ENCODE results near the gene SPACDR. TPM values are rescaled to one million over a fixed set of nuclear protein-coding genes. Genes with fewer than 3 reads are reported as not detected.

The SPACDR gene
- total and polyA plus RNA-seq, 9 of the 15 experiments (the other 6 are each of a cell fraction or from before 2014, with no cell fraction given) = 0.07 to 0.55 (median 0.14) TPM; not detected in 1

GRCh38 chr7:100428967-100429636 is 35.0 kb downstream of the SPACDR start (continued):
- TF ChIP-seq CHD7 (IDR thresholded peaks at IDR 0.05; ENCODE audit: low read depth, low read length) (no peak), ZNF23 (CRISPR knock-in tag; IDR thresholded peaks at IDR 0.05) (no peak), JUND (IDR thresholded peaks at IDR 0.05; ENCODE audit: borderline replicate concordance, low read depth, low read length) (peak; percentile 81), JUND (tag; IDR thresholded peaks at IDR 0.05; ENCODE audit: borderline replicate concordance, low read depth, low read length) (peak; percentile 4; the same call in 1 of the 3 replicates), DPF2 (IDR thresholded peaks at IDR 0.05) (peak; percentile 17; the same call in 1 of the 2 replicates), HBP1 (CRISPR knock-in tag; IDR thresholded peaks at IDR 0.05) (no peak), ZKSCAN3 (CRISPR knock-in tag; IDR thresholded peaks at IDR 0.05) (no peak), RBM39 (optimal IDR thresholded peaks at IDR 0.05; ENCODE audit: low read depth, low read length) (peak; percentile 69), E4F1 (CRISPR knock-in tag; IDR thresholded peaks at IDR 0.05; ENCODE audit: borderline replicate concordance) (no peak)

Measured in K562 (cell line).